GM12892 (cell line): ENCODE measurements around the gene DEPP1.
A peak's percentile ranks its signal among the peaks of the same experiment; 100 is the strongest.

Source experiments
- POLR2A ChIP-seq: IDR thresholded peaks from 2 replicates; pipeline ENCODE4 v1.6.1; 2011; ENCODE audit warnings: low read depth, low read length, control low read depth
- TAF1 ChIP-seq: IDR thresholded peaks from 2 replicates; pipeline ENCODE4 v1.6.1; 2011; ENCODE audit warnings: low read depth, mild to moderate bottlenecking, control low read depth, low read length, borderline replicate concordance

DNA sequence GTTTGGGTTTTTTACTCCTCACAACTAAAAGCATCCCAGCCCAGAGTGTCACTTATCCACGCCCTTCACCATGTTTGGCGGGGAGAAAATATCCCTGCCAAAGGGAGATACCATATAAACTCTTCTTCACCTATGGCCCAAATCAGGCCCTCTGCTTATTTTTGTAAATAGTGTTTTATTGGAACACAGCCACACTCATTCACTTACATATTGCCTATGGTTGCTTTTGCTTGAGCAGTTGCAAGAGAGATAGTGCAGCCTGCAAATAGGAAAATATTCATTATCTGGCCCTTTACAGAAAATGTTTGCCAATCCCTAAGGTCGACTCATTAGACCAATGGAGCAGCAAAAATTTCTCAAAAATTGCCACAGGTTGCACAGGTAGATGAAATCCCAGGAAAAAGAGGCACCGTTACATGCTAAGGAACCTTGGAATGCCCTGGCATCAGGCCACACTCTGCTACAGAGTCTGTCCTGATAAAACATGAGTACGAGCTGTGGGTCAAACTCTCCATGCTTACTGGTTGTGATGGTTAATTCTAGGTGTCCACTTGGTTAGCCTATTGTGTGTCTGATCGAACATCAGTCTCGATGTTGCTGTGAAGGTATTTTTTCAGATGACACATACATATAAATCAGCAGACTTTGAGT lies 26.9 kb downstream of the DEPP1 start:
- TF ChIP-seq TAF1 = no peak
- peak; percentile 10; the same call in 1 of the 2 replicates for TF ChIP-seq POLR2A
